GM18861 (cell line): Measurements from ENCODE around the gene RIBC2.

Source experiments
- ATAC-seq: cut with Tn5 transposase; IDR thresholded peaks from one replicate; pipeline ENCODE4 v1.9.1; 2021; ENCODE audit not compliant: unreplicated experiment

The RIBC2 gene

GRCh38 chr22:45470871-45471270 is 57.4 kb downstream of the RIBC2 start:
- no peak for ATAC-seq

DNA sequence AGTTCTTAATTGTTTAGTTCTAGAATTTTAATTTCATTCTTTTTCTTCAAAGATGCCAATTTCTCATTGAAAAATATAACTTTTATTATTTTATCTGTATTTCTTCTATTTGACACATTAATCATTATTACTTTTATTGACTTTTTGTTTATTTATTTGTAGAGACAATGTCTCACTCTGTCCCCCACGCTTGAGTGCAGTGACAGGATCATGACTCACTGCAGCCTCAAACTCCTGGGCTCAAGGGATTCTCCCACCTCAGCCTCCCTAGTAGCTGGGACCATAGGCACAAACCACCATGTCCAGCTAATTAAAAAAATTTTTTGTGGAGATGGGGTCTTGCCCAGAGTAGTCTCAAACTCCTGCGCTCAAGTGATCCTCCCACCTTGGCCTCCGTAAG is 58.9 kb downstream of the RIBC2 start:
- ATAC-seq, result no peak

DNA sequence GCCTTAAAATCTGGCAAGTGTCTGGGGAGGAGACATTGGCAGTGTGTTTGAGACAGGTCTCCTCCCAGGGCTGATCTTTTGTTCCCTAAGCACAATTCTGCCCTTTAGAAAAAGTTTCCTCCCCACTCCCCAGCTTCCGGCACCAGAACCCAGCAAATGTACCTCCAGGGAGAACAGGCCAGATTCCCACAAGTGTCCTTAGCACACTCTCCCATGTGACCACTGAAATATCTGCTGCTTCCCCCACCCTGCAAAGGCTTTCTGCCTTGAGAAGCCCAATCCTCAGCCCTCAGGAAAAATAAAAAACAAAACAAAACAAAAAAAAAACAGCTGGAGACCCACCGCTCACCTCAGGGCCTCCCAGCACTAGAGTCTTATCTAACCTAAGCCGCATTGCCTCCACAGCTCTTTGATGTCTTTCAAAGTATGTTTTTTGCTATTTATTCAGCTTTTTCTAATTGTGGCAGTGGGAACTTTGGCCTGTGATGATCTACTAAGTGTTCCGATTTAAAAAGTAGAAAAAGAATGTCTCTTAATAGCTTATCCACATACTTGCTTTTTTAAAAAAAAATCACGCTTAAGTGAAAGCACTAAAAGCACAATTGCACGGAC is 60.2 kb downstream of the RIBC2 start:
- ATAC-seq, result no peak

DNA sequence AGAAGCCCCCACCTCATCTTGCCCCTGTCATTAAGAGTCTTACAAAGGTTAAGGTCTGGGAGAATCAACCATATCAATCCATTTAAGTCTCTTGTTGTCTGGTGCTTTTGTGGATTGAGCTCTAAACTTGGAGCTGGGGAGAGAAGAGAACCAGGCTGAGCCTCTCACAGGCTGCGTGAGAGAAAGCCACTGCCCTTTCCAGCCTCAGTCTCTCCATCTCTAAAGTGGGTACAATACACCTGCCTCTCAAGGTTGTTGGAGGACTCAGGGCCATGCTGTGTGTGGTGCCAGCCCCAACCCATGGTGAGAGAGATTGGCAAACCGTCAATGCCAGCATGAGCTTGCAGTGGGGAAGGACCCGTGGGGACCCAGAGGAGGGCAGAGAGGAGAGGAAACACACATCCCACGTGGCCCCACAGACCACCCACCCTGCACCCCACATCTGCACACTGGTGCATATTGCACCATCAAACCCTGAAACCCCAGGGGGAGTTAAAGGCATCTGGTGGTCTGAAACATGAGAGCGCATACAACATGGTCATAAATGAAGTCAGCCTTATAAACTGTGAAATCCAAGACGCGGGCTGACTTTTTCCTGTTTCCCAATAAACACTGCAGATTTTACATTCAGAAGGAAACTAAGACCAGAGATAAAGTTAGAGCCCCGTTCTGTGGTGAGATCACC is 61.7 kb downstream of the RIBC2 start:
- ATAC-seq, result no peak

GRCh38 chr22:45475851-45476514 is 62.5 kb downstream of the RIBC2 start:
- no peak for ATAC-seq

DNA sequence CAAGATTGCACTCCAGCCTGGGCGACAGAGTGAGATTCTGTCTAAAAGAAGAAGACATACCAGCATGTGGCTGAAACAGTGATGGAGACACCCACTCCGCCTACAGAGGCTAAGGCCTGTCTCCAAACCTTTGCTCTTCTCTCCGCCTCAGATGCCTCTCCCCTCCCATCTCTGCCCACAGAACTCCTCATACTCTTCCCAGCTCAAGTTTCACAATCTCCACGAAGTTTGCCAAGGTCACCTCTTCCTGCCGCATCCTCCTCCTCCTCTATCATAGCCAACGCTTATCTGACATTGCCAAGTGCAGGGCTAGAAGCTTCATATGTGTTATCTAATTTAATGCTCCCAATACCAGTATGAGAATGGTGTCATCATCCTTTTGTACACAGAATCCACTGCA is 63.3 kb downstream of the RIBC2 start:
- ATAC-seq, result no peak

GRCh38 chr22:45477366-45478107 is 64.0 kb downstream of the RIBC2 start:
- ATAC-seq, result no peak

GRCh38 chr22:45478108-45478771 is 64.7 kb downstream of the RIBC2 start:
- no peak for ATAC-seq

DNA sequence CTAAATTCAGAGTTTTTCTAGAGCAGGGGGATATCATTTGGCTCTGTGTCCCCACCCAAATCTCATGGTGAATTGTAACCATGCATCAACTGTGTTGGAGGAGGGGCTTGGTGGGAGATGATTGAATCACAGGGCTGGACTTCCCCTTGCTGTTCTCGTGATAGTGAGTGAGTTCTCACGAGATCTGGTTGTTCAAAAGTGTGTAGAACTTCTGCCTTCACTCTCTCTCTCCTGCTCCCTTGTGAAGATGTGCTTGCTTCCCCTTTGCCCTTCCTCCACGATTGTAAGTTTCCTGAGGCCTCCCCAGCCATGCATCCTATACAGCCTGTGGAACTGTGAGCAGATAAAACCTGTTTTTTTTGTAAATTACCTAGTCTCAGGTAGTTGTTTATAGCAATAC is 67.2 kb downstream of the RIBC2 start:
- no peak for ATAC-seq

- ATAC-seq, result no peak
These were observed 68.2 kb downstream of the RIBC2 start for GRCh38 chr22:45481661-45482060.
